ENCODE results near the gene HELZ2.

- TF ChIP-seq CTCF (IDR thresholded peaks at IDR 0.05) (no peak), POLR2A (IDR thresholded peaks at IDR 0.05) (no peak)
These were observed 32.7 kb downstream of the HELZ2 start for GRCh38 chr20:63541371-63541770.
